HEK293 (cell line): ENCODE results near the gene CIROP.

Experiments used
- CTCF ChIA-PET: fragments of 350-600 bp; formaldehyde crosslinking; extraction: SDS; loops from one replicate; lab custom pipeline; 2021; ENCODE audit warnings: antibody characterized with exemption; lab: Yijun Ruan, JAX
- POLR2A ChIA-PET: fragments of 300-600 bp; formaldehyde crosslinking; extraction: SDS; loops from one replicate; lab custom pipeline; 2020; ENCODE audit warnings: antibody characterized with exemption, inconsistent platforms; lab: Yijun Ruan, JAX
- H3K27ac ChIP-seq: fragments of 200-500 bp; sonication (Bioruptor generic); 2 replicates; pipeline ENCODE4 v1.5.1; 2014; ENCODE audit warnings: low read depth, low read length, control low read depth, inconsistent platforms; ENCODE audit errors: extremely low read depth
- H3K36me3 ChIP-seq, 2 experiments: fragments of 200-500 bp in 1 of 2; sonication (Bioruptor generic) in 1 of 2; 1 replicate in 1 of 2; 2 replicates in 1 of 2; pipeline ENCODE4 v1.5.1; 2014 to 2017; ENCODE audit warnings: inconsistent platforms in 2 of 2, low read length in 2 of 2; ENCODE audit not compliant: control insufficient read depth in 2 of 2, insufficient read depth in 1 of 2
- H3K4me1 ChIP-seq: fragments of 200-500 bp; sonication (Bioruptor generic); 2 replicates; pipeline ENCODE4 v1.5.1; 2014; ENCODE audit warnings: mild to moderate bottlenecking, low read length, inconsistent platforms; ENCODE audit not compliant: control insufficient read depth, insufficient read depth
- H3K4me3 ChIP-seq: 2 replicates; pipeline ENCODE4 v1.5.1; 2011; ENCODE audit warnings: low read depth, mild to moderate bottlenecking, control low read depth, low read length, moderate library complexity
- H3K9me3 ChIP-seq: fragments of 200-500 bp; sonication (Bioruptor generic); 2 replicates; pipeline ENCODE4 v1.5.1; 2014; ENCODE audit warnings: low read depth, low read length, inconsistent platforms; ENCODE audit not compliant: control insufficient read depth, insufficient read depth
- AEBP2 ChIP-seq: fragments of 450-650 bp; formaldehyde crosslinking; IDR thresholded peaks from 2 replicates; pipeline ENCODE4 v1.5.1; 2016; ENCODE audit warnings: missing biosample characterization, missing genetic modification characterization, borderline replicate concordance
- GFI1B ChIP-seq: fragments of 450-650 bp; formaldehyde crosslinking; IDR thresholded peaks from 2 replicates; pipeline ENCODE4 v1.5.1; 2016; ENCODE audit warnings: missing biosample characterization, missing genetic modification characterization
- OVOL3 ChIP-seq: fragments of 450-650 bp; formaldehyde crosslinking; IDR thresholded peaks from 2 replicates; pipeline ENCODE4 v1.5.1; 2016; ENCODE audit warnings: missing biosample characterization, missing genetic modification characterization
- PRDM1 ChIP-seq: fragments of 450-650 bp; formaldehyde crosslinking; IDR thresholded peaks from 2 replicates; pipeline ENCODE4; 2016; ENCODE audit warnings: missing biosample characterization, missing genetic modification characterization
- ZEB2 ChIP-seq: fragments of 450-650 bp; formaldehyde crosslinking; IDR thresholded peaks from 2 replicates; pipeline ENCODE4 v1.5.1; 2016; ENCODE audit warnings: missing biosample characterization, missing genetic modification characterization
- ZIC2 ChIP-seq: fragments of 450-650 bp; formaldehyde crosslinking; IDR thresholded peaks from 2 replicates; pipeline ENCODE4 v1.5.1; 2016; ENCODE audit warnings: missing biosample characterization, missing genetic modification characterization
- ZNF114 ChIP-seq: fragments of 450-650 bp; formaldehyde crosslinking; IDR thresholded peaks from 2 replicates; pipeline ENCODE4 v1.5.0; 2017; ENCODE audit warnings: missing biosample characterization, missing genetic modification characterization
- ZNF140 ChIP-seq: fragments of 450-650 bp; formaldehyde crosslinking; IDR thresholded peaks from 2 replicates; pipeline ENCODE4 v1.5.1; 2016; ENCODE audit warnings: missing biosample characterization, missing genetic modification characterization
- ZNF221 ChIP-seq: fragments of 450-650 bp; formaldehyde crosslinking; IDR thresholded peaks from 2 replicates; pipeline ENCODE4 v1.5.1; 2017; ENCODE audit warnings: missing biosample characterization, missing genetic modification characterization, borderline replicate concordance
- ZNF24 ChIP-seq: fragments of 450-650 bp; formaldehyde crosslinking; IDR thresholded peaks from 2 replicates; pipeline ENCODE4 v1.5.1; 2016; ENCODE audit warnings: missing biosample characterization, missing genetic modification characterization
- ZNF473 ChIP-seq: fragments of 450-650 bp; formaldehyde crosslinking; IDR thresholded peaks from 2 replicates; pipeline ENCODE4 v1.5.1; 2017; ENCODE audit warnings: missing biosample characterization, missing genetic modification characterization
- ZNF488 ChIP-seq: fragments of 450-650 bp; formaldehyde crosslinking; IDR thresholded peaks from 2 replicates; pipeline ENCODE4 v1.5.1; 2016; ENCODE audit warnings: missing biosample characterization, missing genetic modification characterization
- ZNF510 ChIP-seq: fragments of 450-650 bp; formaldehyde crosslinking; IDR thresholded peaks from 2 replicates; pipeline ENCODE4 v1.5.1; 2018; ENCODE audit warnings: mild to moderate bottlenecking, missing genetic modification characterization, missing biosample characterization; ENCODE audit not compliant: insufficient replicate concordance
- ZNF514 ChIP-seq: fragments of 450-650 bp; formaldehyde crosslinking; IDR thresholded peaks from 2 replicates; pipeline ENCODE4 v1.5.1; 2016; ENCODE audit warnings: missing biosample characterization, missing genetic modification characterization
- ZNF518A ChIP-seq: fragments of 450-650 bp; formaldehyde crosslinking; conservative IDR thresholded peaks from 2 replicates; pipeline ENCODE4 v1.5.1; 2016; ENCODE audit warnings: low read depth, missing biosample characterization, missing genetic modification characterization
- ZNF521 ChIP-seq: fragments of 450-650 bp; formaldehyde crosslinking; IDR thresholded peaks from 2 replicates; pipeline ENCODE4 v1.5.1; 2017; ENCODE audit warnings: missing biosample characterization, mild to moderate bottlenecking, missing genetic modification characterization
- ZNF621 ChIP-seq: fragments of 450-650 bp; formaldehyde crosslinking; IDR thresholded peaks from 2 replicates; pipeline ENCODE4 v1.5.1; 2017; ENCODE audit warnings: missing biosample characterization, missing genetic modification characterization
- ZNF624 ChIP-seq: fragments of 450-650 bp; formaldehyde crosslinking; IDR thresholded peaks from 2 replicates; pipeline ENCODE4 v1.5.1; 2017; ENCODE audit warnings: missing biosample characterization, missing genetic modification characterization
- ZXDB ChIP-seq: fragments of 450-650 bp; formaldehyde crosslinking; IDR thresholded peaks from 2 replicates; pipeline ENCODE4 v1.5.1; 2016; ENCODE audit warnings: missing biosample characterization, missing genetic modification characterization

CIROP gene

GRCh38 chr14:23101986-23102625 is 2.7 kb downstream of the CIROP start (continued):
- TF ChIP-seq ZNF521 (tag by site-specific recombination) (no peak), PRDM1 (tag by site-specific recombination) (no peak), ZNF221 (tag by site-specific recombination) (no peak)

- no peak for TF ChIP-seq ZNF514 (tag by site-specific recombination)
- no peak for TF ChIP-seq ZXDB (tag by site-specific recombination)
- TF ChIP-seq ZIC2 (tag by site-specific recombination), result peak; percentile 31; the same call in 1 of the 2 replicates
- no peak for TF ChIP-seq ZNF114 (tag by site-specific recombination)
- peak; percentile 23; the same call in 1 of the 2 replicates for TF ChIP-seq ZEB2
- Histone ChIP-seq H3K36me3 (peaks cover 8 to 26% of the 10 kb centered on the region in 2 experiments), H3K4me1 (peaks cover 7% of the 10 kb centered on the region), H3K4me3 (no peak overlapping the region), H3K27ac (no peak overlapping the region), H3K9me3 (no peaks in the 10 kb centered on the region)
- POLR2A ChIA-PET, result no interaction called here
- CTCF ChIA-PET, result interaction anchor here (1.0 to 2.2 kb wide), 4 partner anchors 11 to 115 kb away, joined by 3 to 10 read pairs (median 5); no protein-coding TSS in a partner anchor
These were observed 3.4 kb downstream of the CIROP start for GRCh38 chr14:23101213-23101970.

GRCh38 chr14:23099212-23099861 is 5.5 kb downstream of the CIROP start:
- H3K27ac ChIP-seq, result no peak overlapping the region
- H3K36me3 ChIP-seq, result peaks cover 8 to 26% of the 10 kb centered on the region in 2 experiments
- no peaks in the 10 kb centered on the region for H3K9me3 ChIP-seq
- ChIA-PET CTCF (interaction anchor here (0.7 to 2.2 kb wide), 5 partner anchors 13 to 93 kb away, joined by 3 to 10 read pairs (median 5); no protein-coding TSS in a partner anchor), POLR2A (interaction anchor here (0.7 kb wide), 1 partner anchor 724 kb away, joined by 5 read pairs; no protein-coding TSS in a partner anchor)
- no peak overlapping the region for H3K4me3 ChIP-seq
- no peak for TF ChIP-seq ZNF510 (tag by site-specific recombination)
- TF ChIP-seq ZNF24 (tag by site-specific recombination), result no peak
- no peak for TF ChIP-seq ZNF488
- TF ChIP-seq OVOL3 (tag by site-specific recombination), result no peak
- no peak for TF ChIP-seq ZNF518A (tag by site-specific recombination)
- TF ChIP-seq ZNF140 (tag by site-specific recombination), result no peak
- no peak for TF ChIP-seq ZNF473 (tag by site-specific recombination)
- TF ChIP-seq AEBP2 (tag by site-specific recombination), result no peak
- TF ChIP-seq ZNF621 (tag by site-specific recombination), result no peak
- no peak for TF ChIP-seq GFI1B (tag by site-specific recombination)
- TF ChIP-seq ZNF624 (tag by site-specific recombination), result no peak
- H3K4me1 ChIP-seq, result peaks cover 3% of the 10 kb centered on the region
